HG03064 (cell line): ENCODE data around the gene TMEM181.
"Not testable (repeated sequence)": the region's sequence is repeated elsewhere in the genome, so short reads cannot be mapped to it uniquely, and the experiment has no call there.

Source experiments
- ATAC-seq: cut with Tn5 transposase; IDR thresholded peaks from one replicate; pipeline ENCODE4 v1.9.1; 2021; ENCODE audit warnings: low read depth; ENCODE audit not compliant: unreplicated experiment

The TMEM181 gene

DNA sequence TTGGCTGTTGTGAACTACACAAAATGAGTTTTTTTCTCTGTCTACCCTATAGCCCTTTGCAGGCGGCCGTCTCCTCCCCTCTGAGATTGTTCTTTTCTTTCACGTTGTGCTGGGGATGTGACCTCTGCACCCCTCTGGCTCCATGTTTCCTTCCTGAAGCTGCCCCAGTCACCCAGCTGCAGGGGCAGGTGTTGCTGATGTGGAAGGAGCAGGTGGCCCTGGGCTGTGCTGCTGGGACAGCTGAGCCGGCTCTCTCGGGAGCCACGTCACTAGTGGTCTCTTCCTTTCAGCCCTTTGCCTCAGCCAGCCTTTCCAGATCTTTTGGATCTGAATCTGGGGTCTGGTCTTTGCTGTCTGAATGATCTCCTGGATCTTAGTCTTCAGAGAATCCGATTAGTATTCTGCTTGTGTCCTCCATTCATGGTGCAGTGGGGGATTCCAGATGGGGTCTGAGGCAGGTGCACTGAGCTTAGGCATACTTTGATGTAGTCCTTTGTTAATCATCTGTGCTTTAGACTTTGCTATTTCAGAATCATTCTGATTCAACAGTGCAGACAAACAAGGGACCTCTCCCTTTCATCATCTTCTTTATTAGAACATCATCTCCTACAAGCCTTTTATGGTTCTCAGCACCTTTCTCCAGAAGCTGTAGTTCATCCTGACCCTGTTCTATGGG lies 31.4 kb downstream of the TMEM181 start:
- ATAC-seq: no peak

DNA sequence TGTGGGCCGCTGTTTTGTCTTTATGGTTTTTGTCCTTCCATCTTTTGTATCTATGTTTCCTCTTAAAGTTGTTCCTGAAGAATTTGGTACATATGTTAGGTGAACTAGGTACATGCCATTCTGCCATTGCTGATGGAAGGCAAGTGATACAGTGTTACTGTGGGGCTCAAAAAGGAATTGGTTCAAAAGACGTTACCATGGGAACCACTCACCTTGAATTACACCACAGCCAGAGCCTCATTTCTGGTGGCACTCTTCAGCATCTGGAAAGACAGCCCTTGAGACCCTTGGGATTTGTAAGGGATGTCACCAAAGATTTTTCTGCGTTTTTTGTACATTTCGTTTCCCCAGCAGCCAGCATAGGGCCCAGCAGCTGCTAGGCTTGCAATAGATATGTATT lies 31.9 kb downstream of the TMEM181 start:
- no peak for ATAC-seq

DNA sequence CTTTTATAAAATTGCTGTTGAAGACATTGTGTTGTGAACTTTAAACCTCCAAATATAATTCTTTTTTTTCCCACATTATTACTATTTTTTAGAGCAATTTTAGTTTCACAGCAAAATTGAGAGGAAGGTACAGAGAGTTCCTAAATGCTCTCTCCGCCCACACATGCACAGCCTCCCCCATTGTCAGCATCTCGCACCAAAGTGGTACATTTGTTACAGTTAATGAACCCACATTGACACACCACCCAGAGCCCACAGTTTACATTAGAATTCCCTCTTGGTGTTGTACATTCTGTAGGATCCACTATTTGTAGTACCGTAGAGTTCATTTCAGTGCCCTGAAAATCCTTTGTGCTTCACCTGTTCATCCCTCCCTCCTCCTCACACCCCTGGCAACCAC lies 33.8 kb downstream of the TMEM181 start:
- no peak for ATAC-seq

DNA sequence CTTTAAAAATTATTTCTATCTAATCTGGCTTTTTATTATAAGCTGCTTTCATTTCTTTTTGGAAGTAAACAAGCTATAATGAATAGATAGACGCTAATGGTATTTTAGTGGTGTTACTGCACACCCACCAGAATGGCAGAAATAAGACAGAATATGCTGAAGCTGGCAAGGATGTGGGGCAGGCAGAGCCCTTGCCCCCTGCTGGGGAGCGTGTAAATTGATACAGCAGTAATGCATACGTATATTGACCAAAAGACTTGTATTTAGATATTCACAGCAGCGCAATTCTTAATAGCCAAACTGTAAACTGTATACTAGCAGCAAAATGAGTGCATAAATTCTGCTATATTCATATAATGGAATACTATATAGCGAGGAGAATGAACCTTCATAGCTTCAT lies 35.3 kb downstream of the TMEM181 start:
- ATAC-seq: no peak

DNA sequence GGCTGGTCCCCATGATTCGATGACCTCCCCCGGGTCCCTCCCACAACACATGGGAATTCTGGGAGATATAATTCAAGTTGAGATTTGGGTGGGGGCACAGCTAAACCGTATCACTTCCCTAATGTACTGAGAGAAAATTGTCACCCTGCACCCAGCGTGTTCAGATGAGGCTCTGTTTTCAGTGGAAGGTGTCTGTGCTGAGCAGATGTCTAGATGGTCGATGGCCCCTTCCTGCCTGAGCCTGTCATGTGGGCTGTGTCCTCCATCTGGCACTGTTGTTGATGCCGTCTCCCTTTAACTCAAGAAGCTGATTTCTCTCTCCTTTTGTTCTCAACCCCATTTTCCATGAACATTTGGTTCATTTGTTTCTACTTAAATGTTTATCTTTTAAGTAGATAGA lies 37.0 kb downstream of the TMEM181 start:
- ATAC-seq: no peak

- no peak for ATAC-seq
Observed at GRCh38 chr6:158597565-158597964, 37.7 kb downstream of the TMEM181 start.

- ATAC-seq: no peak
Observed at GRCh38 chr6:158599635-158600034, 39.7 kb downstream of the TMEM181 start.

DNA sequence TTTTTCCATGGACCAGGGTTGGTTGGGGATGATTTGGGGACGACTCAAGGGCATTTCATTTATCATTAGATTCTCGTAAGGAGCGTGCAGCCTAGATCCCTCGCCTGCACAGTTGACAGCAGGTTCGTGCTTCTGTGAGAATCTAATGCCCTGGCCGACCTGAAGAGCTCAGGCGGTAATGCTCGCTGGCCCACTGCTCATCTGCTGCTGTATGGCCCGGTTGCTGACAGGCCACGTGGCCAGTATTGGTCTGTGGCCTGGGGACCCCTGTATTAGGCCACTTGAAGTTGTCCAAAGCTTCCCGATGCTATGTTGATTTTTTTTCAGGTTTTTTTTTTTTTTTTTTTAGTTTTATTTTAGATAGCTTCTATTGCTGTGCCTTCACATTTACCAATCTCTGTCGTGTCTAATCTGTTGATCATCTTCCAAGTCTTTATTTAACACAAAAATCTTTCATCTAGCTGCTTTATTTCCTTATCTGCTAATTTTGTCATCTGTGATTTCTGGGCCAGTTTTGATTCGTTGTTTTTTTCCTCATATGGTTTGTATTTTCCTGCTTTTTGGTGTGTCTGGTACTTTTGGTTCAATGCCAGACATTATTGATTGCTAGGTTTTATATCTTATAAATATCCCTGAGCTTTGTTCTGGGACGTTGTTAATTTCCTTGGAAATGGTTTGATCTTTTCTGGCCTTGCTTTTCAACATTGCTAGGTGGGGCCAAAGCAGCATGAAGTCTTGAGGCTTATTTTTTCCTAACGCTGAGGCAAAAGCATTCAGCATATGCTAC lies 43.6 kb downstream of the TMEM181 start:
- no peak for ATAC-seq

GRCh38 chr6:158604048-158604406 lies 44.1 kb downstream of the TMEM181 start:
- ATAC-seq: no peak

DNA sequence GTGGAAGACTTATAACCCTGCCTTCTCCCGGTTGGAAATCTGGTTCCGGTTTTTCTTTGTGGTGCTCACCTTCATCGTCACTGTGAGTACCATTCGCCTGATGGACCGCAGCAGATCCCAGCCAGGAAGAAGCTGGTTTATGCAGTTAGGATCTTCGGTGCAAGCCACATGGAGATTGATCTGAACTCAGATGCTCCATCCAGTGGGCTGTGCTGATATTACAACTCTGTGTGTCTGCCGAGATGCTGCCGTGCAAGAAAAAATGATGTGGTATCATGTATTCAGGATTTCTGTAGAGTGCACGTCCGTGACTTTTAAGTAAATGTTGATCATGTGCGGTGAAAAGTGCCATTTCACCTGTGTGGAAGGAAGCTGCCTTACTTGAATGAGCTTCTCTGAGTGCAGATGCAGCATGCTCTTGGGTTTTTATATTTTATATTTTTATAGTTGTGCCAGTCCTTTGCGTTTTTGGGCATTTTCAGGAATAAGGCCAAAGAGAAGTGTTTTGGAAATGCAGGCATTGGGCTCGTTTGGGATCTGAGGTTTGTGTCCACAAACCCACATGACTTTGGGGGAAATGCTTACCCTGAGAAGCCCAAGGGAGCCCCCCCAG lies 45.5 kb downstream of the TMEM181 start:
- no peak for ATAC-seq

GRCh38 chr6:158606011-158606410 lies 46.1 kb downstream of the TMEM181 start:
- ATAC-seq: not testable (repeated sequence)

DNA sequence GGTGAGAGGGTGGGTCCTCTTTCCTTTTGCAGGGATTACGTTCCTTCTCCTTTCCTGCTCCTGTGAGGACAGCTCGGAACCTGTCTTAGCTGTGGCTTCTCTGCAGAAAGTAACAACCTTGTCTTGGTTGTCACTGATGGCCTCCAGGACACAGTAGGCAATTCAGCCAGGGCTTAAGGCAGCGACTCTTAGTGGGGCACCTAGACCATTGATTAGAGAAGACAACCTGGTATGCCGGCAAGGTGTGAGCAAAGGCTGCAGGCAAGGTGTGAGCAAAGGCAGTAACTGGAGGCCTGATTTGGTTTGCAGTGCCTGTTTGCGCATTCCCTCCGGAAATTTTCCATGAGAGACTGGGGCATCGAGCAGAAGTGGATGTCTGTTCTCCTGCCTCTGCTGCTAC lies 47.0 kb downstream of the TMEM181 start:
- no peak for ATAC-seq

GRCh38 chr6:158607411-158608170 lies 47.7 kb downstream of the TMEM181 start:
- no peak for ATAC-seq

DNA sequence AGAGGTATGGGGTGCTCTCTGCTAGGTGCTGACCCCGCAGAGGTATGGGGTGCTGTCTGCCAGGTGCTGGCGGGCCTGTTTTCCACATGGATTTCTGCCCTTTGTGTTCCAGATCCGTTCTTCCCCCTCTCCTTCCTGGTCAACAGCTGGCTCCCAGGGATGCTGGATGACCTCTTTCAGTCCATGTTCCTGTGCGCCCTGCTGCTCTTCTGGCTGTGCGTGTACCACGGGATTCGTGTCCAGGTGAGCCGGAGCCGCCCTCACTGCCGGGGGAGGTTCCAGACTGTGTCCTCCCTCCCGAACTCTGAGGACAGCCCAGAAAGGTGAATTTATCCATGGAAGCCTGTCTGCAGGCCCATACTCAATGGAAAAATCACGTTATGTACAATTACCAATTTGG lies 48.3 kb downstream of the TMEM181 start:
- ATAC-seq: no peak

DNA sequence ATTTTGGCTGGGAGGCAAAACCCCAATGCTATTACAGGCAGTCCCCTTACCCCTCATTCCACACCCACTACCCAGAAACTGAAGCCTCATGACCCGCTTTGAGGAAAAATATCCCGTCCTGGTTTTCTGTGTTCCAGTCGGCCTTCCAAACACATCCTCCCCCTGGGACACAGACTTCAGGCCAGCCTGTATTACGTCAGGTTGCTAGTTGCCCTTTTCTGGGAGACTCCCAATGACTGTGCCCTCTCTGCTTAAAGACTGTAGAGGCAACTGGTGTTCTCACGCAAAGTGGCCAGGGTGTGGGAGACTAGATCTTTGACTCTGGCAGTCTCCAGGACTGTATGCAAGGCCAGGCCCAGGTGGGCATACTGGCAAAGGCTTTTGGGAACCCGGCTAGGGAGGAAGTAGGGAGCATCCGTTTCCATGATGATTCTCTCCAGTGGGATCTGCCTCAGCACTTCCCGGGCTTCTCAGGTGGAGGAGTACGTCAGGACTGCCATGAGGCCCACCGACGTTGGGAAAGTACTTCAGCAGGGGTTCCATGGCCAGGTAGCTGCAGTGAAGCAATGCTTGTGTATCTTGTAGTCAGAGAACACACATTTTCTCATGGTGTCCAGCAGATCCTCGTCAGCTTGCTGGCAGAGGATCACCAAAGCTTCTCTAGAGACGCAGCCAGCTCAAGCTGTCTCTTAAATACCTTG lies 49.7 kb downstream of the TMEM181 start:
- no peak for ATAC-seq

- ATAC-seq: no peak
Observed at GRCh38 chr6:158610319-158610968, 50.6 kb downstream of the TMEM181 start.

DNA sequence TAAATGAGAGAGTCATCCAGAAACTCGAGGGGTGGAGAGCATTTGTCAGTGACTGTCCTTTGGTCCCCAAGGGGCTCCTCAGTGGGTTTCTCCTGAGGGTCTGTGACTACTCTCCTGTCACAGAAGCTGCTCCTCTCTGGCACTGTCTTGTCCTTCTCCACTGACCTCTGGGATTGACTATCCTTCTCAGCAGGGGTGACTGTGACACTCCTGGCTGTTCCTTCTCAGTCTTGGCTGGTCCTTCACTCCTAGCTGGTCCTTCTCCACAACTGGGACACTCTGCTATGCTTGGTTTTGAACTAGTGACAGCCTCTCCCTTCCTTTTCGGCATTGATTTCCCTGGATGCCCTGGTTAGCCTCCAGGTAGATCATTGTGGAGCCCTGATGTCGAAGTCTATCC lies 51.1 kb downstream of the TMEM181 start:
- ATAC-seq: no peak

DNA sequence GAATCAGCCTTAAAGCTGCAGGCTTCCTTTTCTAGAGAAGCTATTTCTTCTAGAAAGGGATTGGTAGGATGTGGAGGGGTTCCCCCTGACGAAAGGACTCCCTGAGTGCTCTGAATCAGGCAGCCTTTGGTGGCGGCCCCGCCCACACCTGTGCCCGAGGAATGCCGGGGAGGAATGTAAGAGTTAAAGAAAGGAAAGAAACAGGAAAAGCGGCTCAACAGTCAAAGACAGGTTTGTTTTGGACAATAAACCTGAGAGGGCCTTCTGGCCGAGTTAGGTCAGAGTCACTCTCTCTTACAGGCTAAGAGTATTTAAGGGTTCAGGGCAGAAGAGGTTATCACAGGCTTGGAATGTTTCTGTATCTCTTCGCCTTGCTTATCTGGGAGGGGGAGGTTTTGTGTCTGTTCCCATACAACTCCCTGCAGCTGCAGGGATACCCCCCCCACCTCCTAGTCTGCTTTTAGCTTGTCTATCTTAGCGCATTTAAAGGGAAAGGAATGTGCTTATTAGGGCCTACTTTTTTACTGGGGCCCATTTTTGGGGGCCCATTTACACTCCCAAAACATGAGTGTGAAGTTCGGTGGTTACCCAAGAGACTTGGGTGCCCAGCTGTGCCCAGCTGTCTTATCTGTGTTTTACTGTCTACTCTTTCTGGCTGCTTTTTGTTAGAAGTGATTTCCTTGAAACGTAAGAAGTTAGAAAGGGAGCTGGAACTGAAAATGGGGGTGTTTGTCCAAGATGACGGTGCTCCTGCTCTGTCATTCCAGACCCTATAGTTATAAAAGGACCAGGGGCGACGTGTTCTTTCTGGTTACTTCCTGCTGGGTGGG lies 51.9 kb downstream of the TMEM181 start:
- ATAC-seq: no peak

GRCh38 chr6:158614606-158615005 lies 54.7 kb downstream of the TMEM181 start:
- not testable (repeated sequence) for ATAC-seq
